ENCODE results near the gene EXOC6B.

GRCh38 chr2:72144274-72144631 lies 681.6 kb downstream of the EXOC6B start:
- no peak for TF ChIP-seq CTCF (IDR thresholded peaks at IDR 0.05)
- TF ChIP-seq POLR2A (IDR thresholded peaks at IDR 0.05): no peak
